ENCODE measurements around the gene NDUFB3.

The NDUFB3 gene

DNA sequence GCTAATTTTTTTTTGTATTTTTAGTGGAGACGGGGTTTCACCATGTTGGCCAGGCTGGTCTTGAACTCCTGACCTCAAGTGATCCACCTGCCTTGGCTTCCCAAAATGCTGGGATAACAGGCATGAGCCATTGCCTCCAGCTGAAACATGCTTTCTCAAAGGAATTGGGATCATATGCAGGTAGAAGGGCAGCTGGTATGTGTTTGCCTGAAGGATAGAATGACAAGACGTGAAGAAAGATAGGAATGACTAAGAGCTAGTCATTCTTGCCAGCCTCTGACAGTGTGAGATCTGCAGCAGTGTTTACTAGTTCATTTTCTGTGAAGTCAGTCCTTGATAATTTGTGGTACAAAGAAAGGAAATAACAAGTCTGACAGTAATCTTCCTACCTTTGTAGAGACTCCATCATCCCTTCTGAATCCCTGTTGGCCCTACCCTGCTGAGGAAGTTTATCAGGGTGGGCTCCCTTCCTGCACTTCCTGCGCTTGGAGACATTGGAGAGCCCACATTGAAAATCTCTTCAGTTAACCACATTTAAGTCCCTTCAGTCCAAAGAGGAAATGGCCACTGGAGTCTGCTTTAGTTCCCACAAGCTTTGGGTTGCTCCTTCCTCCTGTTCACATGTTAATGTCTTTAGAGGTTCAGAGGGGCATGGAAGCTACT is 58.9 kb downstream of the NDUFB3 start:
- DNase-seq, result no peak

GRCh38 chr2:201132518-201132917 is 60.7 kb downstream of the NDUFB3 start:
- no peak for DNase-seq
